K562 (cell line): ENCODE data around the gene IL4I1. TPM values are rescaled to one million over a fixed set of nuclear protein-coding genes. Genes with fewer than 3 reads are reported as not detected.

Experiments used
- ATAC-seq: fragments of 200-7000 bp; cut with Tn5 transposase; 3 replicates; pipeline ENCODE4 v1.9.1; 2020; ENCODE audit warnings: moderate library complexity
- BruUV-seq: library from RNA; stranded (reverse); fragments of 400-500 nt; replicated peaks from 2 replicates; lab custom pipeline; 2021; lab: Mats Ljungman, UMichigan
- CTCF ChIA-PET: fragments of 300-600 bp; formaldehyde crosslinking; extraction: SDS; loops from one replicate; lab custom pipeline; 2021; ENCODE audit warnings: low intra/inter-chr PET ratio; lab: Yijun Ruan, JAX
- POLR2A ChIA-PET: fragments of 300-600, 350-650 bp; sonication (Branson Sonifier 250); formaldehyde crosslinking; extraction: SDS; loops from one replicate; lab custom pipeline; 2021; ENCODE audit warnings: antibody characterized with exemption, inconsistent platforms; lab: Yijun Ruan, JAX
- DNase-seq, 4 experiments: peaks; one replicate each; pipeline versions ENCODE4 v3.0.0 to v3.0.0-alpha.2; 2011 to 2018; ENCODE audit warnings: low spot score in 3 of 4, mixed read lengths in 3 of 4; ENCODE audit errors: extremely low read depth in 1 of 4
- FAIRE-seq: peaks from 2 replicates; lab custom pipeline; 2011; peaks lifted over from hg19 to GRCh38; lab: Jason Lieb, UNC
- H2AFZ ChIP-seq: 2 replicates; pipeline ENCODE4 v1.6.0; 2011; ENCODE audit warnings: low read depth, low read length, control low read depth, inconsistent platforms
- H3K27ac ChIP-seq: fragments of 200-600 bp; 3 replicates; pipeline ENCODE4 v1.8.0; 2011; ENCODE audit warnings: low read depth, mild to moderate bottlenecking, control low read depth, inconsistent platforms, low read length, moderate library complexity, mixed read lengths; ENCODE audit errors: extremely low read depth
- H3K27me3 ChIP-seq, 2 experiments: fragments of 300-600 bp in 1 of 2; 2 replicates in 1 of 2; 3 replicates in 1 of 2; pipeline versions ENCODE4 v1.6.0 to v1.8.0; 2011; ENCODE audit warnings: inconsistent platforms in 2 of 2, low read length in 2 of 2, mild to moderate bottlenecking in 1 of 2, mixed read lengths in 1 of 2, moderate library complexity in 1 of 2; ENCODE audit not compliant: control insufficient read depth in 2 of 2, insufficient read depth in 2 of 2
- H3K36me3 ChIP-seq: fragments of 300-600 bp; 3 replicates; pipeline ENCODE4 v1.8.0; 2011; ENCODE audit warnings: mild to moderate bottlenecking, low read length, inconsistent platforms; ENCODE audit not compliant: control insufficient read depth, insufficient read depth
- H3K4me1 ChIP-seq, 2 experiments: fragments of 200-600 bp in 1 of 2; replicated peaks in 1 of 2; 2 replicates in 1 of 2; 3 replicates in 1 of 2; pipeline versions ENCODE4 v1.5.1 to v1.8.0; 2011; ENCODE audit warnings: inconsistent platforms in 2 of 2, low read length in 2 of 2, mild to moderate bottlenecking in 1 of 2, mixed read lengths in 1 of 2, moderate library complexity in 1 of 2; ENCODE audit not compliant: control insufficient read depth in 2 of 2, insufficient read depth in 2 of 2
- H3K4me2 ChIP-seq: 2 replicates; pipeline ENCODE4 v1.6.1; 2011; ENCODE audit warnings: low read length, control low read depth, inconsistent platforms, mixed read lengths; ENCODE audit not compliant: insufficient read depth
- H3K4me3 ChIP-seq: fragments of 200-600 bp; sonication (generic), shearing (Covaris generic); 2 replicates; pipeline ENCODE4 v1.5.1; 2016; ENCODE audit warnings: control low read depth, inconsistent platforms
- H3K79me2 ChIP-seq: fragments of 200-600 bp; 3 replicates; pipeline ENCODE4 v1.8.0; 2011; ENCODE audit warnings: low read length, inconsistent platforms; ENCODE audit not compliant: control insufficient read depth, insufficient read depth
- H3K9ac ChIP-seq, 2 experiments: 2 replicates each; pipeline versions ENCODE4 v1.6.0 to v1.6.1; 2011; ENCODE audit warnings: low read depth in 2 of 2, low read length in 2 of 2, control low read depth in 1 of 2, inconsistent platforms in 1 of 2, mild to moderate bottlenecking in 1 of 2, mixed read lengths in 1 of 2; ENCODE audit not compliant: insufficient read depth in 1 of 2
- H3K9me1 ChIP-seq: one replicate; pipeline ENCODE4 v1.6.0; 2011; ENCODE audit warnings: inconsistent platforms, mild to moderate bottlenecking, low read length, moderate library complexity; ENCODE audit not compliant: control insufficient read depth, insufficient read depth
- H3K9me3 ChIP-seq: replicated peaks from 2 replicates; pipeline ENCODE4 v1.5.1; 2011; ENCODE audit warnings: low read depth, low read length, inconsistent platforms; ENCODE audit not compliant: control insufficient read depth, insufficient read depth
- H4K20me1 ChIP-seq: replicated peaks from 2 replicates; pipeline ENCODE4 v1.6.1; 2011; ENCODE audit warnings: low read length, inconsistent platforms, mixed read lengths; ENCODE audit not compliant: control insufficient read depth, insufficient read depth
- EZH2 ChIP-seq: IDR thresholded peaks from 2 replicates; pipeline ENCODE4 v1.6.1; 2012; ENCODE audit warnings: low read depth, mild to moderate bottlenecking, inconsistent platforms, low read length, borderline replicate concordance
- SP1 ChIP-seq: sonication (generic); formaldehyde crosslinking; IDR thresholded peaks from 2 replicates; pipeline ENCODE4 v1.8.1; 2022; ENCODE audit warnings: mild to moderate bottlenecking, missing genetic modification reagents
- ZSCAN29 ChIP-seq: fragments of 450-650 bp; IDR thresholded peaks from 2 replicates; pipeline ENCODE4 v1.6.1; 2017
- WGBS: fragments of 100-300 bp; shearing (Covaris generic); methylation state at CpG from one replicate; pipeline ENCODE4 v1.1.6; 2016; ENCODE audit warnings: low coverage, mixed read lengths; ENCODE audit not compliant: insufficient coverage; ENCODE audit errors: missing lambda C conversion rate; 5-methylcytosine and 5-hydroxymethylcytosine counted together
- in situ Hi-C: fragments of 300-500 bp; cut with MboI; formaldehyde crosslinking; loops from 4 replicates; pipeline ENCODE4 v1.15.0; 2018; ENCODE audit warnings: inconsistent platforms, mixed read lengths
- intact Hi-C: fragments of 100-400 bp; cut with micrococcal nuclease; formaldehyde crosslinking; loops from 2 replicates; pipeline ENCODE4 v1.14.2; 2022
- polyA plus RNA-seq, 8 experiments: library from polyadenylated mRNA; depleted of rRNA in 4 of 8; stranded (reverse) in 5 of 8; unstranded in 3 of 8; fragments of >200 nt; fragmentation: Nextera tagmentation in 2 of 8; fragmentation: Illumina TruSeq in 1 of 8; extraction: Ambion mirVana in 2 of 8; extraction: Trizol in 1 of 8; gene quantifications; 2 replicates each; pipeline versions ENCODE4 v1.2.1 to v1.2.3, GENCODE V29; 2011 to 2014; ENCODE audit warnings: inconsistent platforms in 1 of 8, missing spikeins in 1 of 8
- total RNA-seq, 7 experiments: library from RNA; depleted of rRNA in 6 of 7; stranded (reverse); fragments of >200 nt in 6 of 7; fragmentation: Illumina TruSeq in 2 of 7; extraction: Trizol in 2 of 7; gene quantifications; 2 replicates each; pipeline versions ENCODE4 v1.2.1 to v1.2.3, GENCODE V29; 2011 to 2021; ENCODE audit warnings: low replicate concordance in 1 of 7
- TF ChIP-seq, protein P1 (sequence below): fragments of 250-450 bp; sonication (Bioruptor Pico); IDR thresholded peaks from 2 replicates; pipeline ENCODE4 v1.9.0; 2021; ENCODE audit warnings: mild to moderate bottlenecking
- TF ChIP-seq, protein P2 (sequence below), 2 experiments: fragments of 450-650 bp; IDR thresholded peaks; 2 replicates each; pipeline ENCODE4 v1.6.1; 2018; ENCODE audit warnings: mild to moderate bottlenecking in 2 of 2, low read depth in 1 of 2; ENCODE audit not compliant: partially characterized antibody in 2 of 2
- TF ChIP-seq, protein P3 (sequence below), 2 experiments: fragments of 450-650 bp; formaldehyde crosslinking in 1 of 2; IDR thresholded peaks; 2 replicates each; pipeline versions ENCODE4 v1.4.0 to v1.6.1; 2014 to 2020; ENCODE audit warnings: mild to moderate bottlenecking in 2 of 2, borderline replicate concordance in 1 of 2, low read depth in 1 of 2

The IL4I1 gene
- total and polyA plus RNA-seq, 9 of the 15 experiments (the other 6 are each of a cell fraction or from before 2014, with no cell fraction given) = 0.06 to 0.95 (median 0.43) TPM; not detected in 2

DNA sequence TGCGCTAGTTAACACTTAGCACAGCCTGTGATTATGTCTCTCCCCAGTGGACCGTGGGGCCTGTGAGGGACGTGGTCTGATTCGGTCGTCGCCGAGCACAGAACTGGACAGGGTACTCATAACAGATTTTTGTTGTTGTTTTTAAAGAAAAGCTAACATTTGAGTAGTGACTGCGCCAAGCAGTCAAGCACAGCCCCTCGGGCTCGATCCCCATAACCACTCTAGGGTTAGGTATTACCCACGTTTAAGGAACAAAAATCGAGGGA, 46.5 kb downstream of the IL4I1 start (continued):
- no peak for TF ChIP-seq SP1 (CRISPR knock-in tag)
- TF ChIP-seq, protein P1, sequence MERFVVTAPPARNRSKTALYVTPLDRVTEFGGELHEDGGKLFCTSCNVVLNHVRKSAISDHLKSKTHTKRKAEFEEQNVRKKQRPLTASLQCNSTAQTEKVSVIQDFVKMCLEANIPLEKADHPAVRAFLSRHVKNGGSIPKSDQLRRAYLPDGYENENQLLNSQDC (CRISPR knock-in tag) = no peak
- TF ChIP-seq, protein P2, sequence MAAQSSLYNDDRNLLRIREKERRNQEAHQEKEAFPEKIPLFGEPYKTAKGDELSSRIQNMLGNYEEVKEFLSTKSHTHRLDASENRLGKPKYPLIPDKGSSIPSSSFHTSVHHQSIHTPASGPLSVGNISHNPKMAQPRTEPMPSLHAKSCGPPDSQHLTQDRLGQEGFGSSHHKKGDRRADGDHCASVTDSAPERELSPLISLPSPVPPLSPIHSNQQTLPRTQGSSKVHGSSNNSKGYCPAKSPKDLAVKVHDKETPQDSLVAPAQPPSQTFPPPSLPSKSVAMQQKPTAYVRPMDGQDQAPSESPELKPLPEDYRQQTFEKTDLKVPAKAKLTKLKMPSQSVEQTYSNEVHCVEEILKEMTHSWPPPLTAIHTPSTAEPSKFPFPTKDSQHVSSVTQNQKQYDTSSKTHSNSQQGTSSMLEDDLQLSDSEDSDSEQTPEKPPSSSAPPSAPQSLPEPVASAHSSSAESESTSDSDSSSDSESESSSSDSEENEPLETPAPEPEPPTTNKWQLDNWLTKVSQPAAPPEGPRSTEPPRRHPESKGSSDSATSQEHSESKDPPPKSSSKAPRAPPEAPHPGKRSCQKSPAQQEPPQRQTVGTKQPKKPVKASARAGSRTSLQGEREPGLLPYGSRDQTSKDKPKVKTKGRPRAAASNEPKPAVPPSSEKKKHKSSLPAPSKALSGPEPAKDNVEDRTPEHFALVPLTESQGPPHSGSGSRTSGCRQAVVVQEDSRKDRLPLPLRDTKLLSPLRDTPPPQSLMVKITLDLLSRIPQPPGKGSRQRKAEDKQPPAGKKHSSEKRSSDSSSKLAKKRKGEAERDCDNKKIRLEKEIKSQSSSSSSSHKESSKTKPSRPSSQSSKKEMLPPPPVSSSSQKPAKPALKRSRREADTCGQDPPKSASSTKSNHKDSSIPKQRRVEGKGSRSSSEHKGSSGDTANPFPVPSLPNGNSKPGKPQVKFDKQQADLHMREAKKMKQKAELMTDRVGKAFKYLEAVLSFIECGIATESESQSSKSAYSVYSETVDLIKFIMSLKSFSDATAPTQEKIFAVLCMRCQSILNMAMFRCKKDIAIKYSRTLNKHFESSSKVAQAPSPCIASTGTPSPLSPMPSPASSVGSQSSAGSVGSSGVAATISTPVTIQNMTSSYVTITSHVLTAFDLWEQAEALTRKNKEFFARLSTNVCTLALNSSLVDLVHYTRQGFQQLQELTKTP (IDR thresholded peaks at IDR 0.05; ENCODE audit: low read depth in 1 of 2, partially characterized antibody in 2 of 2) = peak in 1 of 2 experiments; percentile 31

- H3K4me1 ChIP-seq = peaks cover 39 to 54% of the 10 kb centered on the region in 2 experiments
- H3K4me2 ChIP-seq = peak overlapping the region; percentile 92
- H3K9me3 ChIP-seq = 0 out of 2 replicates have a peak, but pooled peaks cover 6% of the 10 kb centered on the region
- H3K9ac ChIP-seq = peak overlapping the region; percentile 97 to 99
- FAIRE-seq (no peak), DNase-seq (peak in 1 of 4 experiments; percentile 64), ATAC-seq (peak; percentile 6)
- no peaks in the 10 kb centered on the region for H3K27me3 ChIP-seq
- CTCF ChIA-PET = interaction anchor here (0.6 kb wide), 1 partner anchor 165 kb away, joined by 3 read pairs; no protein-coding TSS in a partner anchor
- peaks cover 23% of the 10 kb centered on the region for H3K36me3 ChIP-seq
- POLR2A ChIA-PET = interaction anchor here (0.6 to 2.0 kb wide), 17 partner anchors 9 to 174 kb away, joined by 3 to 18 read pairs (median 6); partner anchors contain the start of genes FUZ and PRMT1
- peaks cover 11% of the 10 kb centered on the region for H3K9me1 ChIP-seq
- no TSS peak for BruUV-seq
- H3K79me2 ChIP-seq = peaks cover 51% of the 10 kb centered on the region
- in situ Hi-C loops = no loop called here
- peak overlapping the region; percentile 87 for H3K4me3 ChIP-seq
- 28% methylated on average over 15 of the region's 15 CpGs for WGBS
- intact Hi-C loops = no loop called here
- H4K20me1 ChIP-seq = peaks cover 11% of the 10 kb centered on the region
- H2AFZ ChIP-seq = peak overlapping the region; percentile 97
- H3K27ac ChIP-seq = peak overlapping the region; percentile 100
- TF ChIP-seq ZSCAN29 (no peak), EZH2 (no peak)
- TF ChIP-seq, protein P3, sequence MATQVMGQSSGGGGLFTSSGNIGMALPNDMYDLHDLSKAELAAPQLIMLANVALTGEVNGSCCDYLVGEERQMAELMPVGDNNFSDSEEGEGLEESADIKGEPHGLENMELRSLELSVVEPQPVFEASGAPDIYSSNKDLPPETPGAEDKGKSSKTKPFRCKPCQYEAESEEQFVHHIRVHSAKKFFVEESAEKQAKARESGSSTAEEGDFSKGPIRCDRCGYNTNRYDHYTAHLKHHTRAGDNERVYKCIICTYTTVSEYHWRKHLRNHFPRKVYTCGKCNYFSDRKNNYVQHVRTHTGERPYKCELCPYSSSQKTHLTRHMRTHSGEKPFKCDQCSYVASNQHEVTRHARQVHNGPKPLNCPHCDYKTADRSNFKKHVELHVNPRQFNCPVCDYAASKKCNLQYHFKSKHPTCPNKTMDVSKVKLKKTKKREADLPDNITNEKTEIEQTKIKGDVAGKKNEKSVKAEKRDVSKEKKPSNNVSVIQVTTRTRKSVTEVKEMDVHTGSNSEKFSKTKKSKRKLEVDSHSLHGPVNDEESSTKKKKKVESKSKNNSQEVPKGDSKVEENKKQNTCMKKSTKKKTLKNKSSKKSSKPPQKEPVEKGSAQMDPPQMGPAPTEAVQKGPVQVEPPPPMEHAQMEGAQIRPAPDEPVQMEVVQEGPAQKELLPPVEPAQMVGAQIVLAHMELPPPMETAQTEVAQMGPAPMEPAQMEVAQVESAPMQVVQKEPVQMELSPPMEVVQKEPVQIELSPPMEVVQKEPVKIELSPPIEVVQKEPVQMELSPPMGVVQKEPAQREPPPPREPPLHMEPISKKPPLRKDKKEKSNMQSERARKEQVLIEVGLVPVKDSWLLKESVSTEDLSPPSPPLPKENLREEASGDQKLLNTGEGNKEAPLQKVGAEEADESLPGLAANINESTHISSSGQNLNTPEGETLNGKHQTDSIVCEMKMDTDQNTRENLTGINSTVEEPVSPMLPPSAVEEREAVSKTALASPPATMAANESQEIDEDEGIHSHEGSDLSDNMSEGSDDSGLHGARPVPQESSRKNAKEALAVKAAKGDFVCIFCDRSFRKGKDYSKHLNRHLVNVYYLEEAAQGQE (IDR thresholded peaks at IDR 0.05; ENCODE audit: borderline replicate concordance) = no peak
- TF ChIP-seq, protein P3 (CRISPR knock-in tag; IDR thresholded peaks at IDR 0.05; ENCODE audit: low read depth) = no peak
Observed at GRCh38 chr19:49849433-49850220, 47.1 kb downstream of the IL4I1 start.
